ENCODE data around the gene TMEM272.

Gene TMEM272

GRCh38 chr13:51849145-51850101, 4.4 kb upstream of the TMEM272 start:
- DNase-seq = peak; percentile 12

- no peak for DNase-seq
Observed at GRCh38 chr13:51848674-51849073, 3.7 kb upstream of the TMEM272 start.

- no peak for DNase-seq
Observed at GRCh38 chr13:51846756-51847155, 1.8 kb upstream of the TMEM272 start.

GRCh38 chr13:51845574-51846318, 769 bp upstream of the TMEM272 start:
- no peak for DNase-seq

GRCh38 chr13:51843529-51843928, 1.4 kb downstream of the TMEM272 start:
- no peak for DNase-seq

GRCh38 chr13:51841732-51842131, 3.2 kb downstream of the TMEM272 start:
- DNase-seq = no peak

GRCh38 chr13:51840917-51841316, 4.1 kb downstream of the TMEM272 start:
- no peak for DNase-seq

GRCh38 chr13:51839711-51840540, 5.1 kb downstream of the TMEM272 start:
- DNase-seq = no peak

GRCh38 chr13:51838240-51838846, 6.6 kb downstream of the TMEM272 start:
- DNase-seq = no peak

- no peak for DNase-seq
Observed at GRCh38 chr13:51837016-51837415, 8.0 kb downstream of the TMEM272 start.

- no peak for DNase-seq
Observed at GRCh38 chr13:51834581-51835171, 10.3 kb downstream of the TMEM272 start.

- DNase-seq = no peak
Observed at GRCh38 chr13:51833980-51834379, 11.0 kb downstream of the TMEM272 start.

GRCh38 chr13:51832471-51833152, 12.4 kb downstream of the TMEM272 start:
- DNase-seq = peak; percentile 23

- no peak for DNase-seq
Observed at GRCh38 chr13:51831519-51831918, 13.5 kb downstream of the TMEM272 start.

- no peak for DNase-seq
Observed at GRCh38 chr13:51829568-51829899, 15.4 kb downstream of the TMEM272 start.

- no peak for DNase-seq
Observed at GRCh38 chr13:51828730-51829567, 16.0 kb downstream of the TMEM272 start.

- DNase-seq = no peak
Observed at GRCh38 chr13:51827254-51827653, 17.7 kb downstream of the TMEM272 start.

GRCh38 chr13:51826606-51827005, 18.4 kb downstream of the TMEM272 start:
- DNase-seq = no peak

- DNase-seq = no peak
Observed at GRCh38 chr13:51825681-51826254, 19.2 kb downstream of the TMEM272 start.

GRCh38 chr13:51825165-51825592, 19.8 kb downstream of the TMEM272 start:
- no peak for DNase-seq

Measured in effector CD8-positive, alpha-beta T cell (primary cell).